Tibial nerve (tissue), 3 donors: ENCODE results near the gene EN2.

Experiments used
- CTCF ChIP-seq, 5 experiments: fragments of 200-600 bp in 3 of 5; fragments of 450-650 bp in 2 of 5; sonication (generic) in 3 of 5; IDR thresholded peaks; one replicate each; pipeline ENCODE4 v1.5.1; 2016 to 2019; ENCODE audit warnings: antibody characterized with exemption in 5 of 5, mild to moderate bottlenecking in 3 of 5, moderate library complexity in 2 of 5
- POLR2A ChIP-seq, 2 donors: fragments of 450-650 bp; IDR thresholded peaks; one replicate each; pipeline ENCODE4 v1.6.1; 2017; ENCODE audit warnings: antibody characterized with exemption in 2 of 2, mild to moderate bottlenecking in 2 of 2, moderate library complexity in 2 of 2

GRCh38 chr7:155466142-155466813 lies 8.3 kb downstream of the EN2 start:
- TF ChIP-seq CTCF (IDR thresholded peaks at IDR 0.05): no peak
- no peak for TF ChIP-seq POLR2A (IDR thresholded peaks at IDR 0.05)
